Esophagus squamous epithelium (tissue), 4 donors: ENCODE data around the gene OR51B4.

Experiments
- CTCF ChIP-seq, 6 experiments: fragments of 450-650 bp in 4 of 6; fragments of 200-600 bp in 2 of 6; sonication (generic) in 2 of 6; IDR thresholded peaks; one replicate each; pipeline ENCODE4 v1.5.1; 2016 to 2019; ENCODE audit warnings: antibody characterized with exemption in 6 of 6, mild to moderate bottlenecking in 4 of 6, moderate library complexity in 4 of 6
- POLR2A ChIP-seq, 4 donors: fragments of 450-650 bp; IDR thresholded peaks; one replicate each; pipeline ENCODE4 v1.6.1; 2017; ENCODE audit warnings: antibody characterized with exemption in 4 of 4, mild to moderate bottlenecking in 4 of 4, moderate library complexity in 3 of 4

DNA sequence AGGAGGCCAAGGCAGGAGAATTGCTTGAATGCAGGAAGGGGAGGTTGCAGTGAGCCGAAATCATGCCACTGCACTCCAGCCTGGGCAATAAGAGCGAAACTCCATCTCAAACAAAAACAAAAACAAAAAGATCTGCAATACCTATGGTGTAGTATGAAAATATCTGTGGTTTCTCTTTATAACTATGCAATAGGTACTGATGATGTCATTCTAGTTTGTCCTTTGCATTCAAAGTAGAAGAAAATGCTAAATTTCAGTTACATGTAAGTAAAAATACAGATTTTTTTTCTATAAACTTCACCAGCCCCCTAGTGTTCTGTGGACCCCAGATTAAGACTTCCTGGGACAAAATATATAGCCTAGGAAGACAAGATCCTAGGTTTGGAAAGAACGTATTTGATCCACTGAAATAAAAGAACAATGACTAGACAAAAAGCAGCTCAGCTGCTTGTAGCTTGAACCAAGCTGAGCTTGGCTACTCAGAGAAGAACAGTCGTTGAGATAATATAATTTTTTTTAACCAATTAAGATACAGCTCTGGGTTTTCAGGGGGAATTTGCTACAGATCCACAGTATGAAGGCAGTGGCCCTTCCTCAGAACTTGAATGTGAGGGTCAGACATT, 29.2 kb downstream of the OR51B4 start:
- TF ChIP-seq CTCF (IDR thresholded peaks at IDR 0.05), result no peak
- TF ChIP-seq POLR2A (IDR thresholded peaks at IDR 0.05), result no peak
